Neural cell (in vitro differentiated cells): Measurements from ENCODE around the gene B4GALNT4. TPM values are rescaled to one million over a fixed set of nuclear protein-coding genes. Genes with fewer than 3 reads are reported as not detected.
"Not testable (repeated sequence)": the region's sequence is repeated elsewhere in the genome, so short reads cannot be mapped to it uniquely, and the experiment has no call there.

Experiments
- H2AFZ ChIP-seq: fragments of 200-600, 300-800 bp; sonication (generic), shearing (Covaris generic); 2 replicates; pipeline ENCODE4 v1.6.0; 2014; ENCODE audit warnings: low read depth, mild to moderate bottlenecking, antibody characterized with exemption, low read length, moderate library complexity
- H3F3A ChIP-seq: fragments of 200-600 bp; shearing (Covaris generic); 2 replicates; pipeline ENCODE4 v1.6.1; 2016; ENCODE audit warnings: mild to moderate bottlenecking, moderate library complexity, mixed read lengths, antibody characterized with exemption, low read length; ENCODE audit not compliant: insufficient read depth, poor library complexity, severe bottlenecking
- H3K27ac ChIP-seq: fragments of 200-600, 300-800 bp; sonication (generic), shearing (Covaris generic); 2 replicates; pipeline ENCODE4 v1.5.1; 2014; ENCODE audit warnings: mild to moderate bottlenecking, low read length, moderate library complexity
- H3K27me3 ChIP-seq: fragments of 300-800, 200-600 bp; sonication (generic), shearing (Covaris generic); 2 replicates; pipeline ENCODE4 v1.6.0; 2014; ENCODE audit warnings: mild to moderate bottlenecking, low read depth, low read length, moderate library complexity; ENCODE audit not compliant: insufficient read depth
- H3K36me3 ChIP-seq: fragments of 300-800, 200-600 bp; sonication (generic), shearing (Covaris generic); 2 replicates; pipeline ENCODE4 v1.5.1; 2014; ENCODE audit warnings: mild to moderate bottlenecking, antibody characterized with exemption, low read length, moderate library complexity; ENCODE audit not compliant: insufficient read depth
- H3K4me2 ChIP-seq: fragments of 300-800, 200-600 bp; sonication (generic), shearing (Covaris generic); 2 replicates; pipeline ENCODE4 v1.6.0; 2014; ENCODE audit warnings: mild to moderate bottlenecking, low read length
- H3K4me3 ChIP-seq: fragments of 300-800, 200-600 bp; sonication (generic), shearing (Covaris generic); 2 replicates; pipeline ENCODE4 v1.5.1; 2014; ENCODE audit warnings: mild to moderate bottlenecking, low read length, moderate library complexity
- H3K79me2 ChIP-seq: fragments of 200-600 bp; shearing (Covaris generic); replicated peaks from 2 replicates; pipeline ENCODE4 v1.6.0; 2014; ENCODE audit warnings: mild to moderate bottlenecking, low read length, moderate library complexity; ENCODE audit not compliant: insufficient read depth
- H3K9ac ChIP-seq: fragments of 300-800, 200-600 bp; sonication (generic), shearing (Covaris generic); 2 replicates; pipeline ENCODE4 v1.6.1; 2016; ENCODE audit warnings: mild to moderate bottlenecking, low read length, mixed read lengths
- H3K9me2 ChIP-seq: fragments of 200-600 bp; shearing (Covaris generic); 2 replicates; pipeline ENCODE4 v1.6.1; 2016; ENCODE audit warnings: mild to moderate bottlenecking, low read length, mixed read lengths; ENCODE audit not compliant: insufficient read depth
- H3K9me3 ChIP-seq: fragments of 200-600, 300-800 bp; sonication (generic), shearing (Covaris generic); 2 replicates; pipeline ENCODE4 v1.6.1; 2016; ENCODE audit warnings: mild to moderate bottlenecking, mixed run types, low read length, moderate library complexity, mixed read lengths
- H4K20me1 ChIP-seq: fragments of 200-600 bp; shearing (Covaris generic); 2 replicates; pipeline ENCODE4 v1.6.1; 2016; ENCODE audit warnings: mild to moderate bottlenecking, mixed run types; ENCODE audit not compliant: insufficient read depth
- EP300 ChIP-seq: fragments of 450-650 bp; conservative IDR thresholded peaks from 2 replicates; pipeline ENCODE4 v1.6.1; 2014; ENCODE audit warnings: antibody characterized with exemption, mild to moderate bottlenecking, moderate library complexity; ENCODE audit not compliant: poor library complexity, severe bottlenecking
- EZH2 ChIP-seq: fragments of 200-600, 300-800 bp; shearing (Covaris generic), sonication (generic); IDR thresholded peaks from 2 replicates; pipeline ENCODE4 v1.6.1; 2014; ENCODE audit warnings: antibody characterized with exemption, low read length, borderline replicate concordance, mild to moderate bottlenecking; ENCODE audit not compliant: insufficient read depth, poor library complexity, severe bottlenecking
- MXI1 ChIP-seq: fragments of 450-650 bp; conservative IDR thresholded peaks from 2 replicates; pipeline ENCODE4 v1.6.1; 2014; ENCODE audit warnings: antibody characterized with exemption, mild to moderate bottlenecking; ENCODE audit not compliant: poor library complexity, severe bottlenecking
- POLR2AphosphoS5 ChIP-seq: IDR thresholded peaks from 2 replicates; pipeline ENCODE4 v1.6.1; 2012
- RAD21 ChIP-seq: fragments of 450-650 bp; conservative IDR thresholded peaks from 2 replicates; pipeline ENCODE4 v1.6.1; 2014; ENCODE audit warnings: antibody characterized with exemption, mild to moderate bottlenecking, moderate library complexity
- SMC3 ChIP-seq: fragments of 450-650 bp; conservative IDR thresholded peaks from 2 replicates; pipeline ENCODE4 v1.6.1; 2014; ENCODE audit warnings: antibody characterized with exemption, mild to moderate bottlenecking, moderate library complexity; ENCODE audit not compliant: poor library complexity
- TAF1 ChIP-seq: IDR thresholded peaks from 2 replicates; pipeline ENCODE4 v1.6.1; 2012; ENCODE audit warnings: low read depth
- polyA plus RNA-seq: library from polyadenylated mRNA; depleted of rRNA; stranded (reverse); fragments of >200 nt; gene quantifications from 2 replicates; pipeline ENCODE4 v1.2.3, GENCODE V29; 2014
- TF ChIP-seq, protein P1 (sequence below): fragments of 450-650 bp; IDR thresholded peaks from 2 replicates; pipeline ENCODE4 v1.5.1; 2014; ENCODE audit warnings: antibody characterized with exemption, mild to moderate bottlenecking, moderate library complexity; ENCODE audit not compliant: poor library complexity, severe bottlenecking
- TF ChIP-seq, protein P2 (sequence below): IDR thresholded peaks from 2 replicates; pipeline ENCODE4 v1.6.1; 2012; ENCODE audit warnings: borderline replicate concordance

B4GALNT4 gene
- polyA plus RNA-seq, 1 donor from 2014 or later, result 440 TPM

DNA sequence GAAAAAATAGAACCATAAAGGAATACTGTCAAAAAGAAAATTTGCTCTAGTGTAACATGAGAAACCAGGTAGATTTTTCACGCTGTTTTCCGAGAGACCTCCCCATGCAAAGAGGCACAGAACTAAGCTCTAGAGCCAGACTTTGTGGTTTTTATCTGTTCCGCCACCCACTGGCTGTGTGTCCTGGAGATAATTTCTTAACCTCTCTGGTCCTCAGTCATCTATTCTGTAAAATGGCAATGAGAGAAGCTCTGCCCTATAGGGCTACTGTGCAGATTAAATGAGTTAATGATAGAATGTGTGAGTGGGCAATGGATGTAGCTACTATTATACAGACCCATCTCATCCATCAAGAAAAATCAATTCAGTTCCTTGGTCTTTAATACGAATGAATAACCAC lies 54.9 kb downstream of the B4GALNT4 start:
- H3K79me2 ChIP-seq, result no peaks in the 10 kb centered on the region
- no peak overlapping the region for H2AFZ ChIP-seq
- H3F3A ChIP-seq, result no peaks in the 10 kb centered on the region
- H3K4me2 ChIP-seq, result no peak overlapping the region
- no peak overlapping the region for H3K9ac ChIP-seq
- no peaks in the 10 kb centered on the region for H3K27me3 ChIP-seq
- H4K20me1 ChIP-seq, result no peaks in the 10 kb centered on the region
- H3K4me3 ChIP-seq, result no peak overlapping the region
- H3K9me3 ChIP-seq, result no peaks in the 10 kb centered on the region
- H3K36me3 ChIP-seq, result no peaks in the 10 kb centered on the region
- no peak overlapping the region for H3K27ac ChIP-seq
- TF ChIP-seq, protein P1, sequence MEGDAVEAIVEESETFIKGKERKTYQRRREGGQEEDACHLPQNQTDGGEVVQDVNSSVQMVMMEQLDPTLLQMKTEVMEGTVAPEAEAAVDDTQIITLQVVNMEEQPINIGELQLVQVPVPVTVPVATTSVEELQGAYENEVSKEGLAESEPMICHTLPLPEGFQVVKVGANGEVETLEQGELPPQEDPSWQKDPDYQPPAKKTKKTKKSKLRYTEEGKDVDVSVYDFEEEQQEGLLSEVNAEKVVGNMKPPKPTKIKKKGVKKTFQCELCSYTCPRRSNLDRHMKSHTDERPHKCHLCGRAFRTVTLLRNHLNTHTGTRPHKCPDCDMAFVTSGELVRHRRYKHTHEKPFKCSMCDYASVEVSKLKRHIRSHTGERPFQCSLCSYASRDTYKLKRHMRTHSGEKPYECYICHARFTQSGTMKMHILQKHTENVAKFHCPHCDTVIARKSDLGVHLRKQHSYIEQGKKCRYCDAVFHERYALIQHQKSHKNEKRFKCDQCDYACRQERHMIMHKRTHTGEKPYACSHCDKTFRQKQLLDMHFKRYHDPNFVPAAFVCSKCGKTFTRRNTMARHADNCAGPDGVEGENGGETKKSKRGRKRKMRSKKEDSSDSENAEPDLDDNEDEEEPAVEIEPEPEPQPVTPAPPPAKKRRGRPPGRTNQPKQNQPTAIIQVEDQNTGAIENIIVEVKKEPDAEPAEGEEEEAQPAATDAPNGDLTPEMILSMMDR, result no peak
- no peak for TF ChIP-seq EP300
- TF ChIP-seq POLR2AphosphoS5, result no peak
- no peak for TF ChIP-seq SMC3
- TF ChIP-seq RAD21, result no peak
- no peak for TF ChIP-seq EZH2
- TF ChIP-seq TAF1, result no peak
- TF ChIP-seq MXI1, result no peak
- TF ChIP-seq, protein P2, sequence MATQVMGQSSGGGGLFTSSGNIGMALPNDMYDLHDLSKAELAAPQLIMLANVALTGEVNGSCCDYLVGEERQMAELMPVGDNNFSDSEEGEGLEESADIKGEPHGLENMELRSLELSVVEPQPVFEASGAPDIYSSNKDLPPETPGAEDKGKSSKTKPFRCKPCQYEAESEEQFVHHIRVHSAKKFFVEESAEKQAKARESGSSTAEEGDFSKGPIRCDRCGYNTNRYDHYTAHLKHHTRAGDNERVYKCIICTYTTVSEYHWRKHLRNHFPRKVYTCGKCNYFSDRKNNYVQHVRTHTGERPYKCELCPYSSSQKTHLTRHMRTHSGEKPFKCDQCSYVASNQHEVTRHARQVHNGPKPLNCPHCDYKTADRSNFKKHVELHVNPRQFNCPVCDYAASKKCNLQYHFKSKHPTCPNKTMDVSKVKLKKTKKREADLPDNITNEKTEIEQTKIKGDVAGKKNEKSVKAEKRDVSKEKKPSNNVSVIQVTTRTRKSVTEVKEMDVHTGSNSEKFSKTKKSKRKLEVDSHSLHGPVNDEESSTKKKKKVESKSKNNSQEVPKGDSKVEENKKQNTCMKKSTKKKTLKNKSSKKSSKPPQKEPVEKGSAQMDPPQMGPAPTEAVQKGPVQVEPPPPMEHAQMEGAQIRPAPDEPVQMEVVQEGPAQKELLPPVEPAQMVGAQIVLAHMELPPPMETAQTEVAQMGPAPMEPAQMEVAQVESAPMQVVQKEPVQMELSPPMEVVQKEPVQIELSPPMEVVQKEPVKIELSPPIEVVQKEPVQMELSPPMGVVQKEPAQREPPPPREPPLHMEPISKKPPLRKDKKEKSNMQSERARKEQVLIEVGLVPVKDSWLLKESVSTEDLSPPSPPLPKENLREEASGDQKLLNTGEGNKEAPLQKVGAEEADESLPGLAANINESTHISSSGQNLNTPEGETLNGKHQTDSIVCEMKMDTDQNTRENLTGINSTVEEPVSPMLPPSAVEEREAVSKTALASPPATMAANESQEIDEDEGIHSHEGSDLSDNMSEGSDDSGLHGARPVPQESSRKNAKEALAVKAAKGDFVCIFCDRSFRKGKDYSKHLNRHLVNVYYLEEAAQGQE, result no peak
- no peaks in the 10 kb centered on the region for H3K9me2 ChIP-seq

DNA sequence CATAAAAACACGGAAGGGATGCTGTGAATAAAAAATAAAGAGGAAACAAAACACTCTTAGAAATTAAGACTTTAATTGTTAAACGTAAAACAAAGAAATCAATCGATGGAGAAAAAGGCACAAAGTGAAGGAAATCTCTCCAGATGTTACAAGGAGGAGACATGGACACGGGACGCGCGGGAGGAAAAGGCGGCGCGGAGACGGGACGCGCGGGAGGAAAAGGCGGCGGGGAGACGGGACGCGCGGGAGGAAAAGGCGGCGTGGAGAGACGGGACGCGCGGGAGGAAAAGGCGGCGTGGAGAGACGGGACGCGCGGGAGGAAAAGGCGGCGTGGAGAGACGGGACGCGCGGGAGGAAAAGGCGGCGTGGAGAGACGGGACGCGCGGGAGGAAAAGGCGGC lies 55.5 kb downstream of the B4GALNT4 start:
- H3K79me2 ChIP-seq, H2AFZ ChIP-seq, H3K9ac ChIP-seq, H3F3A ChIP-seq, H3K4me3 ChIP-seq, H3K9me3 ChIP-seq, H3K27me3 ChIP-seq, H3K36me3 ChIP-seq, H3K27ac ChIP-seq, H4K20me1 ChIP-seq, H3K9me2 ChIP-seq, H3K4me2 ChIP-seq: not testable (repeated sequence)

DNA sequence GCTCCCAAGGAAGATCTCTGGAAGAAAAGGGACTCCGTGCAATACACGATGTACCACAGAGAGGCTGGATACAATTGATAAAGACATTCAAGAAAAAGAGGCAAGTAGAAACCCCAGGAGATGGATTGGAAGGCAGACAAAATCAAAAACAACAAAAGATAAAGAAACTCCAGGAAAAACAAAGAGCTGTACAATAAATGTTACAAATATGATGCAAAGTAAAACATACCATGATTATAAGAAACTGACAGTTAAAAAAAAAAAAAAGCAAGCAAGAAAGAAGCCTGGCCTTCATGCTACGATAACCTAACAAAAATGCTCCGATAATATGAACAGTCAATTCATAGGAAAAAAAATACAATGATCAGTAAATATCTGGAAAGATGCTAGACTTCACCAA lies 56.0 kb downstream of the B4GALNT4 start:
- Histone ChIP-seq H4K20me1 (no peaks in the 10 kb centered on the region), H3K9me2 (no peaks in the 10 kb centered on the region), H3K36me3 (no peaks in the 10 kb centered on the region), H3K4me2 (no peak overlapping the region), H3K27ac (no peak overlapping the region), H2AFZ (no peak overlapping the region), H3K9ac (no peak overlapping the region), H3K79me2 (no peaks in the 10 kb centered on the region), H3K4me3 (no peak overlapping the region), H3K27me3 (no peaks in the 10 kb centered on the region), H3F3A (no peaks in the 10 kb centered on the region), H3K9me3 (no peaks in the 10 kb centered on the region)
- no peak for TF ChIP-seq EP300
- no peak for TF ChIP-seq RAD21
- no peak for TF ChIP-seq MXI1
- TF ChIP-seq SMC3, result no peak
- TF ChIP-seq TAF1, result no peak
- TF ChIP-seq, protein P1, result no peak
- TF ChIP-seq EZH2, result no peak
- no peak for TF ChIP-seq POLR2AphosphoS5
- TF ChIP-seq, protein P2, result no peak
